PFSK-1 (cell line): Measurements from ENCODE around the gene SDK1.

Source experiments
- FOXP2 ChIP-seq: optimal IDR thresholded peaks from 2 replicates; pipeline ENCODE3; 2011; ENCODE audit warnings: borderline replicate concordance, control low read depth, inconsistent platforms; ENCODE audit not compliant: insufficient read depth; ENCODE audit errors: extremely low read length, extremely low read depth
- POLR2AphosphoS5 ChIP-seq: IDR thresholded peaks from 2 replicates; pipeline ENCODE4 v1.6.1; 2012; ENCODE audit warnings: low read depth, mild to moderate bottlenecking, control low read depth, low read length, moderate library complexity
- REST ChIP-seq, 2 experiments: IDR thresholded peaks; 2 replicates each; pipeline versions ENCODE4 v1.6.1 to v1.8.0; 2011 to 2012; ENCODE audit warnings: low read depth in 2 of 2, low read length in 2 of 2, control low read depth in 1 of 2, inconsistent platforms in 1 of 2, mild to moderate bottlenecking in 1 of 2, moderate library complexity in 1 of 2; ENCODE audit not compliant: insufficient read depth in 1 of 2
- SIN3A ChIP-seq: IDR thresholded peaks from 2 replicates; pipeline ENCODE4 v1.6.1; 2012; ENCODE audit warnings: mild to moderate bottlenecking, low read length, moderate library complexity, borderline replicate concordance; ENCODE audit not compliant: insufficient read depth
- TAF1 ChIP-seq: IDR thresholded peaks from 2 replicates; pipeline ENCODE4 v1.6.1; 2012; ENCODE audit warnings: low read length, control low read depth, borderline replicate concordance; ENCODE audit not compliant: insufficient read depth

The SDK1 gene

GRCh38 chr7:3832199-3832598 lies 531.1 kb downstream of the SDK1 start:
- TF ChIP-seq SIN3A = no peak
- TF ChIP-seq FOXP2 = no peak
- no peak for TF ChIP-seq TAF1
- TF ChIP-seq POLR2AphosphoS5 = no peak
- TF ChIP-seq REST (IDR thresholded peaks at IDR 0.05; ENCODE audit: insufficient read depth in 1 of 2, low read depth in 2 of 2, low read length in 2 of 2) = no peak

GRCh38 chr7:3835109-3835508 lies 534.1 kb downstream of the SDK1 start:
- TF ChIP-seq SIN3A = no peak
- TF ChIP-seq TAF1 = no peak
- TF ChIP-seq REST (IDR thresholded peaks at IDR 0.05; ENCODE audit: insufficient read depth in 1 of 2, low read depth in 2 of 2, low read length in 2 of 2) = no peak
- no peak for TF ChIP-seq POLR2AphosphoS5
- TF ChIP-seq FOXP2 = no peak

GRCh38 chr7:3836855-3837254 lies 535.8 kb downstream of the SDK1 start:
- TF ChIP-seq TAF1 (no peak), POLR2AphosphoS5 (no peak), FOXP2 (no peak), SIN3A (no peak), REST (IDR thresholded peaks at IDR 0.05; ENCODE audit: insufficient read depth in 1 of 2, low read depth in 2 of 2, low read length in 2 of 2) (no peak)

GRCh38 chr7:3844540-3845151 lies 543.6 kb downstream of the SDK1 start:
- TF ChIP-seq POLR2AphosphoS5 = no peak
- TF ChIP-seq REST (IDR thresholded peaks at IDR 0.05; ENCODE audit: insufficient read depth in 1 of 2, low read depth in 2 of 2, low read length in 2 of 2) = no peak
- no peak for TF ChIP-seq TAF1
- TF ChIP-seq SIN3A = no peak
- no peak for TF ChIP-seq FOXP2

- TF ChIP-seq POLR2AphosphoS5 = no peak
- no peak for TF ChIP-seq REST (IDR thresholded peaks at IDR 0.05; ENCODE audit: insufficient read depth in 1 of 2, low read depth in 2 of 2, low read length in 2 of 2)
- no peak for TF ChIP-seq TAF1
- TF ChIP-seq SIN3A = no peak
- TF ChIP-seq FOXP2 = no peak
Measured at GRCh38 chr7:3846738-3847137, 545.7 kb downstream of the SDK1 start.
